Measurements from ENCODE around the gene RFX7.

- TF ChIP-seq CTCF (conservative IDR thresholded peaks at IDR 0.05; ENCODE audit: low read depth, low read length) (no peak), EZH2 (IDR thresholded peaks at IDR 0.05; ENCODE audit: borderline replicate concordance, low read depth, low read length, poor library complexity, severe bottlenecking) (no peak)
These were observed 48.1 kb upstream of the RFX7 start for GRCh38 chr15:56291741-56292140.
